K562 (cell line): Measurements from ENCODE around the gene DCAF17. TPM values are rescaled to one million over a fixed set of nuclear protein-coding genes. Genes with fewer than 3 reads are reported as not detected.

Experiments
- E2F3 ChIP-seq: fragments of 250-450 bp; sonication (Bioruptor Pico); IDR thresholded peaks from 2 replicates; pipeline ENCODE4 v1.4.0; 2020; ENCODE audit warnings: mild to moderate bottlenecking
- JUND ChIP-seq, 2 experiments: IDR thresholded peaks; 2 replicates in 1 of 2; 3 replicates in 1 of 2; pipeline ENCODE4 v1.6.1; 2011; ENCODE audit warnings: borderline replicate concordance in 2 of 2, low read depth in 2 of 2, low read length in 2 of 2, improper control_type of control experiment in 1 of 2, missing biosample characterization in 1 of 2, missing genetic modification characterization in 1 of 2, missing genetic modification reagents in 1 of 2
- KDM5B ChIP-seq: fragments of 200-600 bp; sonication (generic); IDR thresholded peaks from 2 replicates; pipeline ENCODE4 v1.6.1; 2012; ENCODE audit warnings: low read depth, mild to moderate bottlenecking, moderate library complexity, low read length, control low read depth, inconsistent platforms; ENCODE audit not compliant: insufficient replicate concordance
- NR2C1 ChIP-seq, 2 experiments: fragments of 450-650 bp; IDR thresholded peaks; 2 replicates each; pipeline ENCODE4 v1.6.1; 2017; ENCODE audit warnings: mild to moderate bottlenecking in 2 of 2, antibody characterized with exemption in 1 of 2, inconsistent platforms in 1 of 2, missing compliant biosample characterization in 1 of 2, missing genetic modification characterization in 1 of 2
- PHF8 ChIP-seq: fragments of 200-600 bp; sonication (generic); IDR thresholded peaks from 2 replicates; pipeline ENCODE4 v1.6.1; 2012; ENCODE audit warnings: mixed run types, mild to moderate bottlenecking, inconsistent platforms, low read length, moderate library complexity, borderline replicate concordance
- THRA ChIP-seq: fragments of 450-650 bp; IDR thresholded peaks from 2 replicates; pipeline ENCODE4 v1.6.1; 2017; ENCODE audit warnings: mild to moderate bottlenecking, moderate library complexity
- ZNF143 ChIP-seq: sonication (generic); formaldehyde crosslinking; IDR thresholded peaks from 2 replicates; pipeline ENCODE4 v1.9.0; 2022; ENCODE audit warnings: mild to moderate bottlenecking, missing genetic modification reagents
- ZNF24 ChIP-seq: fragments of 450-650 bp; IDR thresholded peaks from 2 replicates; pipeline ENCODE4 v1.6.1; 2016
- ZNF778 ChIP-seq: fragments of 450-650 bp; formaldehyde crosslinking; IDR thresholded peaks from 2 replicates; pipeline ENCODE4 v1.4.0; 2020; ENCODE audit warnings: mild to moderate bottlenecking, moderate library complexity
- polyA plus RNA-seq, 8 experiments: library from polyadenylated mRNA; depleted of rRNA in 4 of 8; stranded (reverse) in 5 of 8; unstranded in 3 of 8; fragments of >200 nt; fragmentation: Nextera tagmentation in 2 of 8; fragmentation: Illumina TruSeq in 1 of 8; extraction: Ambion mirVana in 2 of 8; extraction: Trizol in 1 of 8; gene quantifications; 2 replicates each; pipeline versions ENCODE4 v1.2.1 to v1.2.3, GENCODE V29; 2011 to 2014; ENCODE audit warnings: inconsistent platforms in 1 of 8, missing spikeins in 1 of 8
- total RNA-seq, 7 experiments: library from RNA; depleted of rRNA in 6 of 7; stranded (reverse); fragments of >200 nt in 6 of 7; fragmentation: Illumina TruSeq in 2 of 7; extraction: Trizol in 2 of 7; gene quantifications; 2 replicates each; pipeline versions ENCODE4 v1.2.1 to v1.2.3, GENCODE V29; 2011 to 2021; ENCODE audit warnings: low replicate concordance in 1 of 7
- TF ChIP-seq, protein P1 (sequence below): fragments of 450-650 bp; IDR thresholded peaks from 2 replicates; pipeline ENCODE4 v1.6.1; 2018; ENCODE audit warnings: mild to moderate bottlenecking, low read depth; ENCODE audit not compliant: partially characterized antibody
- TF ChIP-seq, protein P2 (sequence below): fragments of 250-450 bp; sonication (Bioruptor Pico); IDR thresholded peaks from 2 replicates; pipeline ENCODE4 v1.8.0; 2021; ENCODE audit warnings: borderline replicate concordance, mild to moderate bottlenecking, moderate library complexity; ENCODE audit not compliant: poor library complexity, severe bottlenecking
- TF ChIP-seq, protein P3 (sequence below): fragments of 450-650 bp; IDR thresholded peaks from 2 replicates; pipeline ENCODE4 v1.6.1; 2016; ENCODE audit warnings: antibody characterized with exemption
- TF ChIP-seq, protein P4 (sequence below), 2 experiments: fragments of 450-650 bp; IDR thresholded peaks; 2 replicates each; pipeline ENCODE4 v1.6.1; 2016

Gene DCAF17
- total and polyA plus RNA-seq, 9 of the 15 experiments (the other 6 are each of a cell fraction or from before 2014, with no cell fraction given), result 10.0 to 38.5 (median 27.1) TPM

GRCh38 chr2:171433763-171434012 lies 338 bp upstream of the DCAF17 start, which contains the start of gene METTL8 (continued):
- TF ChIP-seq THRA (no peak), ZNF778 (no peak), KDM5B (peak; percentile 90), PHF8 (peak; percentile 52; the same call in 1 of the 2 replicates), ZNF143 (no peak), NR2C1 (IDR thresholded peaks at IDR 0.05) (peak; percentile 83), NR2C1 (tag; IDR thresholded peaks at IDR 0.05) (peak; percentile 55), ZNF24 (peak; percentile 67), JUND (IDR thresholded peaks at IDR 0.05; ENCODE audit: borderline replicate concordance, low read depth, low read length) (peak; percentile 33; the same call in 1 of the 2 replicates), JUND (tag; IDR thresholded peaks at IDR 0.05; ENCODE audit: borderline replicate concordance, low read depth, low read length) (no peak), E2F3 (CRISPR knock-in tag) (no peak)
- TF ChIP-seq, protein P1, sequence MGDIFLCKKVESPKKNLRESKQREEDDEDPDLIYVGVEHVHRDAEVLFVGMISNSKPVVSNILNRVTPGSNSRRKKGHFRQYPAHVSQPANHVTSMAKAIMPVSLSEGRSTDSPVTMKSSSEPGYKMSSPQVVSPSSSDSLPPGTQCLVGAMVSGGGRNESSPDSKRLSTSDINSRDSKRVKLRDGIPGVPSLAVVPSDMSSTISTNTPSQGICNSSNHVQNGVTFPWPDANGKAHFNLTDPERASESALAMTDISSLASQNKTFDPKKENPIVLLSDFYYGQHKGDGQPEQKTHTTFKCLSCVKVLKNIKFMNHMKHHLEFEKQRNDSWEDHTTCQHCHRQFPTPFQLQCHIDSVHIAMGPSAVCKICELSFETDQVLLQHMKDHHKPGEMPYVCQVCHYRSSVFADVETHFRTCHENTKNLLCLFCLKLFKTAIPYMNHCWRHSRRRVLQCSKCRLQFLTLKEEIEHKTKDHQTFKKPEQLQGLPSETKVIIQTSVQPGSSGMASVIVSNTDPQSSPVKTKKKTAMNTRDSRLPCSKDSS, result no peak
- TF ChIP-seq, protein P2, sequence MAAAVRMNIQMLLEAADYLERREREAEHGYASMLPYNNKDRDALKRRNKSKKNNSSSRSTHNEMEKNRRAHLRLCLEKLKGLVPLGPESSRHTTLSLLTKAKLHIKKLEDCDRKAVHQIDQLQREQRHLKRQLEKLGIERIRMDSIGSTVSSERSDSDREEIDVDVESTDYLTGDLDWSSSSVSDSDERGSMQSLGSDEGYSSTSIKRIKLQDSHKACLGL (CRISPR knock-in tag), result no peak
- TF ChIP-seq, protein P3, sequence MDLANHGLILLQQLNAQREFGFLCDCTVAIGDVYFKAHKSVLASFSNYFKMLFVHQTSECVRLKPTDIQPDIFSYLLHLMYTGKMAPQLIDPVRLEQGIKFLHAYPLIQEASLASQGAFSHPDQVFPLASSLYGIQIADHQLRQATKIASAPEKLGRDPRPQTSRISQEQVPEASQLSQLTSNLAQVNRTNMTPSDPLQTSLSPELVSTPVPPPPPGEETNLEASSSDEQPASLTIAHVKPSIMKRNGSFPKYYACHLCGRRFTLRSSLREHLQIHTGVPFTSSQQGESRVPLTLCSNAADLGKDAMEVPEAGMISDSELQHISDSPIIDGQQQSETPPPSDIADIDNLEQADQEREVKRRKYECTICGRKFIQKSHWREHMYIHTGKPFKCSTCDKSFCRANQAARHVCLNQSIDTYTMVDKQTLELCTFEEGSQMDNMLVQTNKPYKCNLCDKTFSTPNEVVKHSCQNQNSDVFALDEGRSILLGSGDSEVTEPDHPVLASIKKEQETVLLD, result no peak
- TF ChIP-seq, protein P4, sequence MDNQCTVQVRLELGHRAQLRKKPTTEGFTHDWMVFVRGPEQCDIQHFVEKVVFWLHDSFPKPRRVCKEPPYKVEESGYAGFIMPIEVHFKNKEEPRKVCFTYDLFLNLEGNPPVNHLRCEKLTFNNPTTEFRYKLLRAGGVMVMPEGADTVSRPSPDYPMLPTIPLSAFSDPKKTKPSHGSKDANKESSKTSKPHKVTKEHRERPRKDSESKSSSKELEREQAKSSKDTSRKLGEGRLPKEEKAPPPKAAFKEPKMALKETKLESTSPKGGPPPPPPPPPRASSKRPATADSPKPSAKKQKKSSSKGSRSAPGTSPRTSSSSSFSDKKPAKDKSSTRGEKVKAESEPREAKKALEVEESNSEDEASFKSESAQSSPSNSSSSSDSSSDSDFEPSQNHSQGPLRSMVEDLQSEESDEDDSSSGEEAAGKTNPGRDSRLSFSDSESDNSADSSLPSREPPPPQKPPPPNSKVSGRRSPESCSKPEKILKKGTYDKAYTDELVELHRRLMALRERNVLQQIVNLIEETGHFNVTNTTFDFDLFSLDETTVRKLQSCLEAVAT (IDR thresholded peaks at IDR 0.05), result peak; percentile 69 to 76; a peak in 2 of 4 replicates
